GM12873 (cell line): ENCODE measurements around the gene TNFSF9.

Source experiments
- TF ChIP-seq, protein P1 (sequence below): IDR thresholded peaks from 2 replicates; pipeline ENCODE4 v1.5.1; 2012; ENCODE audit warnings: low read depth, mild to moderate bottlenecking, moderate library complexity, low read length, control low read depth; ENCODE audit not compliant: insufficient read depth; ENCODE audit errors: missing control alignments

TNFSF9 gene

DNA sequence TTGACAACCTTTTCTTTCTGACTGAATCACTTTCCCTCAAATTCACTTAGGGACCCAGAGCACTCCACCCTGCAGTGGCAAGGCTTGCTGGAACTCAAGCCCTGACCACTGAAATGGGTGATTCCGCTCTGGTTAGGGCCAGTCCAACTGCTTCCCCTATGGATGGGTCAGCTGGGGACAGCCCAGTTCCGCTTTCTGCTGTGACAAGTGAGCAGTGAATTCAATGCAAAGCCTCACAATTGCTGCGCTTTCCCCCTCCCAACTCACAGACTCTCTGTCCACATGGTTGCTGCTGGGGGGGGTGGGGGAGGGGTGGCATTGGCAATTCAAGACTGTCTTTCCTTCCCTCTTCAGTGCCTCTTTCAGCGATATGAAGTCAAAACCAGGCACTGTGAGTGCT lies 41.4 kb downstream of the TNFSF9 start:
- TF ChIP-seq, protein P1, sequence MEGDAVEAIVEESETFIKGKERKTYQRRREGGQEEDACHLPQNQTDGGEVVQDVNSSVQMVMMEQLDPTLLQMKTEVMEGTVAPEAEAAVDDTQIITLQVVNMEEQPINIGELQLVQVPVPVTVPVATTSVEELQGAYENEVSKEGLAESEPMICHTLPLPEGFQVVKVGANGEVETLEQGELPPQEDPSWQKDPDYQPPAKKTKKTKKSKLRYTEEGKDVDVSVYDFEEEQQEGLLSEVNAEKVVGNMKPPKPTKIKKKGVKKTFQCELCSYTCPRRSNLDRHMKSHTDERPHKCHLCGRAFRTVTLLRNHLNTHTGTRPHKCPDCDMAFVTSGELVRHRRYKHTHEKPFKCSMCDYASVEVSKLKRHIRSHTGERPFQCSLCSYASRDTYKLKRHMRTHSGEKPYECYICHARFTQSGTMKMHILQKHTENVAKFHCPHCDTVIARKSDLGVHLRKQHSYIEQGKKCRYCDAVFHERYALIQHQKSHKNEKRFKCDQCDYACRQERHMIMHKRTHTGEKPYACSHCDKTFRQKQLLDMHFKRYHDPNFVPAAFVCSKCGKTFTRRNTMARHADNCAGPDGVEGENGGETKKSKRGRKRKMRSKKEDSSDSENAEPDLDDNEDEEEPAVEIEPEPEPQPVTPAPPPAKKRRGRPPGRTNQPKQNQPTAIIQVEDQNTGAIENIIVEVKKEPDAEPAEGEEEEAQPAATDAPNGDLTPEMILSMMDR: no peak

DNA sequence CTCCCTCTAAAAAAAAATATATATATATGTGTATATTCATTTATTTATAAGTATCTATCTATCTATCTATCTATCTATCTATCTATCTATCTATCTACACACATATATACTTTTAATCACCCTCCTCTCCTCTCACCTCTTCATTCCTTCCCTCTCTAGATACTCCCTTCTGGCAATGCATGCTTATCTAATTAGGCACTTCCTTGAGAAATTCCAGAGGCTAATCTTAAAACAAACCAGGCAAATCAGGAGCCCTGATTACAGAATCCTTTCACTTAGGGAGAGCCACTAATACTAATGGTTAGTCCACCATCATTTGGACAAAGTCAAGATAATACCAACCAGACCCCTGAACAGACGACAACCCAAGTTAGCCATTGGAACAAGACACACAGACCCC lies 42.5 kb downstream of the TNFSF9 start:
- TF ChIP-seq, protein P1: no peak

DNA sequence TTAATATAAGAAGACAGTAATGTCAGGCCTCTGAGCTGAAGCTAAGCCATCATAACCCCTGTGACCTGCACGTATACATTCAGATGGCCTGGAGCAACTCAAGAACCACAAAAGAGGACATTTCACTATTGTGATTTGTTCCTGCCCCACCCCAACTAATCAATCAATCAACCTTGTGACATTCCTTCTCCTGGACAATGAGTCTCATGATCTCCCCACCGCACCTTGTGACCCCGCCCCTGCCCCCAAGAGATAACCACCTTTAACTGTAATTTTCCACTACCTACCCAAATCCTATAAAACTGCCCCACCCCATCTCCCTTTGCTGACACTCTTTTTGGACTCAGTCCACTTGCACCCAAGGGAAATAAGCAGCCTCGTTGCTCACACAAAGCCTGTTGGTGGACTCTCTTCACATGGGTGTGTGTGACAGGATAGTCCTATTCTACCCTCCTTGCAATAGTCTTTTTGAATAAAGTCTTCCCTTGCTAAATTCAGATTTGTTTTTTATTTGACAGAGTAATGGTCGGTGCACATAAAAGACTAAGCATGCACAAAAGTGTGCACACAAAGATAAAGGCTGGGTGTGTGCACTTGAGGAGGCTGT lies 46.1 kb downstream of the TNFSF9 start:
- TF ChIP-seq, protein P1: no peak

DNA sequence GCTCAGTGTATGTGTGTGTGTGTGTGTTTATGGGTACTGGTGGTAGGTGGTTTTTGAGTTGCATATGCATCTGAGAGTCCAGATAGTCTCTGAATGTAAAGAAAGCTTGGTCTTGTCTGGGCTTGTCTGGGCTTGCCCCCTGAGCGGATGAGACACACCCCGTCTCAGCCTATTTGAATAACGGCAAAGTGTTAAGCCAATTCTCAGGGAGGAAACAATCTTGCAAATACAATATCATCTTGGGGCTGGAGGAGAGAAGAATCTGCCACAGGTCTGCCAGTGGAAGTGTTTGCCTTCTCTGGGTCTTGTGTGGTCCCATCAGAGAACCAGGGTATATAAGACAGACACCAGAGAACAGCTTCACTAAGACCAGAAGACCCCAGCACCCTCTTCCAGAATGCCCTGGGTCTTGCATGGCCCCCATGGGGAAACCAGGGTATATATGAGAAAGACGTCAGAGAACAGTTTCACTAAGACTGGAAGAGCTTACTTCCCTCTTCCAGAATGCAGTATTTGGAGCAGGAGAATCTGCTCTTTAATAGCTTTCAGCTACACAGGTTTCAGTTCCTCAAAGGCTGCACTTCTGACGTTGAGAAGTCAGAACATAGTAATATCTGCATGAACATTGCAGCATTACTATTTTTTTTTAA lies 46.8 kb downstream of the TNFSF9 start:
- TF ChIP-seq, protein P1: no peak

DNA sequence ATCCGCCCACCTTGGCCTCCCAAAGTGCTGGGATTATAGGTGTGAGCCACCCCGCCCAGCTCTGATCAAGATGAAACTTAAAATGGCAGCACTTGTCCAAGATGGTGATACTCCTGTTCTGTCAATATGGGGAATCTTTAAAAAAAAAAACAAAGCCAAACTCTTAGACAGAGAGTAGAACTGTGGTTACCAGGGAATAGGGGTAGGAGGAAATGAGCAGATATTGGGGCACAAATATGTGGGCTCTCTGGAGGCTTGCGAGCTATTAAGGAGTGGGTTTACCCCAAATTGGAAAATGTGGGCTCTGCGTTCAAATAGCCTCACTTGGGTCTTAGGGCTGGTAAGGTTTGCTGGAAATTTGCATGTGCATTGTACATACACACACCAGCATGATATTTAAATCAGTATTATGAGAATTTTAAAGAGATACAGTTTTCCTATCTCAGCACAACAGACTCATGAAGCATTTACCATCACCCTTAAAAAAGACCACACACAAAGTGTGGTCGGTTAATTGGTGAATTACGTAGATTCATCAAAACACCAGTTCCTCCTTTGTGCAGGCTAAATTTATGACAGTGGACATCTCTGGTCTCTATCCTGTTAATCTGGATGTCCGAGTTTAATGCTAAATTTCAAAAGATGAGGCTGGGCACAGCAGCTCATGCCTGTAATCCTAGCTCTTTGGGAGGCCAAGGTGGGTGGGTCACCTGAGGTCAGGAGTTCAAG lies 48.8 kb downstream of the TNFSF9 start:
- TF ChIP-seq, protein P1: no peak

DNA sequence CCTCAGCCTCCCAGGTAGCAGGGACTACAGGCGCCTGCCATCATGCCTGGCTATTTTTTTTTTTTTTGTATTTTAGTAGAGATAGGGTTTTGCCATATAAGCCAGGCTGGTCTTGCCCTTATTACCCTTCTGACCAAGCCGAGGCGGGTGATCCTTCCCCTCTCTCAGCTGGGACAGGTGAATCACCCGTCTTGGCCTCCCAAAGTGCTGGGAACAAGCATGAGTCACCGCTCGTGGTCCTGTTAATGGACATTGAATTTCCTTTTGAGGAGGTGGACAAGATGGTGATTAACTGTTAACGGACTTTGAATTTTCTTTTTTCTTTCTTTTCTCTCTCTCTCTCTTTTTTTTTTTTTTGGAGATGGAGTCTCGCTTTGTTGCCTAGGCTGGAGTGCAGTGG lies 49.5 kb downstream of the TNFSF9 start:
- TF ChIP-seq, protein P1: no peak
